Measurements from ENCODE around the gene PAPPA.

The PAPPA gene

DNA sequence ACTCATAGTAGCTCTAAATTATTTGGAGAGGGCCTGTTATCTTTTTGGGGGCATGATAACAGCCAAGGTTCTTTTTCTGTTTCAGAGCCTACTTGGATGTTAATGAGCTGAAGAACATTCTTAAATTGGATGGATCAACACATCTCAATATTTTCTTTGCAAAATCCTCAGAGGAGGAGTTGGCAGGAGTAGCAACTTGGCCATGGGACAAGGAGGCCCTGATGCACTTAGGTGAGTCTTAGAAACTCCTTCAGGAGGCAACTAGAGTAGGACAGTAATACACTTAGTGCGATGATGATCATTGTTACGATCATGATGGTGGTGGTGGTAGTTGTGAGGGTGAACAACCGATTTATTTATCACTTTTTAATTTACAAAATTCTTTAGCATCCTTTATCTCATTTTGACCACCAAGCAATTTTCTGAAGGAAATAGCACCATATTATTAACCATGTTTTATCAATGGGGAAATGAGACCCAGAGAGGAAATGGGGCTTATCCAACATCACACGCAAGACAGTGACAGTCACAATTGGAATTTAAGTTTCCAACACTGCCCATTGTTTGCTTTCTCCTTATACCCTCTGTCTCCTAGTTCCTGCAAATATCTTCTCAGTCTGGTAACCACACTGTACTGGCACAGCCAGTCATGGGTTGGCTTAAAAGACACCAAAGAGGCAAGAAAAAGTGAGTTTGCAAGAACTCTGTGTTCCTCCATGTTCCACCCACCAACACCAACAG, 54.0 kb downstream of the PAPPA start:
- ChIA-PET CTCF (no interaction called here), POLR2A (no interaction called here)
- TF ChIP-seq CTCF (IDR thresholded peaks at IDR 0.05; ENCODE audit: insufficient read depth, low read length, missing control alignments): no peak
- no peak overlapping the region for H3K4me3 ChIP-seq (ENCODE audit: low read depth, low read length)
- DNase-seq (ENCODE audit: low read depth, low spot score): no peak

DNA sequence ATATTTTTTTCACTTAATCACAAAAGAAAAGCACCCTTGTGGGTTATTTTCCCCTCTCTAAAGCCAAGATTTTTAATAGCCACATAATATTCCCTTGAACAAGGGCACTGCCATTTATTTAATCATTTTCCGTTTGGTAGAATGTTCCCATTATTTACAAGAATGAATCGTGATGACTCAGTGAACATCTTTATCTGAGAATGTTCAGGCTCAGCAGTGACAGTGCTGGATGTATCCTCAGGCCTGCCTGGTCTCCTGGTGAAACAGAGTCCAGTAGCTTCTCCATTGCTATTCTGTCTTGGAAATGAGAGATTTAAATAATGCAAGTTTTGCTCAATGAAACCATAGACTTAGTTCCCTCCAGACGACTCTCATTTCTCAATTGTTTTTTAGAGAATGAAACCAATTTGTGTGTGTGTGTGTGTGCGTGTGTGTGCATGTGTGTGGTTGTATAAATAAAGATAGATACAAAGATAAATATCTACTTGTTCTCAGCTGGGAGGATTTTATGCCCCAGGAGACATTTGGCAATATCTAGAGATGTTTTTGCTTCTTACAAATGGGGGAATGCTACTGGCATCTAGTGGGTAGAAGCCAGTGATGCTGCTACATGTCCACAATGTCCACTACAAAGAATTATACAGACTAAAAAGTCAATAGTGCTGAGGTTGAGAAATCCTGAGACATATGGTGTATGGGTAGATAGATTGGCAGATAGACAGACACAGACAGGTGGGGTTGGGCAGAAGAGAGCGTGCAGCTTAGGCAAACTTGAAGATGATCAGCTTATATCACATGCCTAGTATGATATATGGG, 55.0 kb downstream of the PAPPA start:
- TF ChIP-seq CTCF (IDR thresholded peaks at IDR 0.05; ENCODE audit: insufficient read depth, low read length, missing control alignments): peak; percentile 28
- peak; percentile 49 for DNase-seq (ENCODE audit: low read depth, low spot score)
- POLR2A ChIA-PET: interaction anchor here (1.1 kb wide), 1 partner anchor 612 kb away, joined by 3 read pairs; no protein-coding TSS in a partner anchor
- CTCF ChIA-PET: interaction anchor here (0.8 to 3.3 kb wide), 2 partner anchors 23 to 615 kb away, joined by 3 to 11 read pairs; no protein-coding TSS in a partner anchor
- no peak overlapping the region for H3K4me3 ChIP-seq (ENCODE audit: low read depth, low read length)

GRCh38 chr9:116209414-116210116, 56.0 kb downstream of the PAPPA start:
- CTCF ChIA-PET: interaction anchor here (3.3 kb wide), 1 partner anchor 616 kb away, joined by 11 read pairs; no protein-coding TSS in a partner anchor
- no peak for DNase-seq (ENCODE audit: low read depth, low spot score)
- POLR2A ChIA-PET: interaction anchor here (1.1 kb wide), 1 partner anchor 613 kb away, joined by 3 read pairs; no protein-coding TSS in a partner anchor
- H3K4me3 ChIP-seq (ENCODE audit: low read depth, low read length): no peak overlapping the region
- no peak for TF ChIP-seq CTCF (IDR thresholded peaks at IDR 0.05; ENCODE audit: insufficient read depth, low read length, missing control alignments)

GRCh38 chr9:116212986-116213692, 59.5 kb downstream of the PAPPA start:
- DNase-seq (ENCODE audit: low read depth, low spot score): no peak
- CTCF ChIA-PET: interaction anchor here (2.0 kb wide), 1 partner anchor 358 kb away, joined by 4 read pairs; no protein-coding TSS in a partner anchor
- TF ChIP-seq CTCF (IDR thresholded peaks at IDR 0.05; ENCODE audit: insufficient read depth, low read length, missing control alignments): no peak
- no peak overlapping the region for H3K4me3 ChIP-seq (ENCODE audit: low read depth, low read length)
- POLR2A ChIA-PET: interaction anchor here (0.6 kb wide), 1 partner anchor 414 kb away, joined by 3 read pairs; no protein-coding TSS in a partner anchor

GRCh38 chr9:116213693-116214047, 60.1 kb downstream of the PAPPA start:
- no peak overlapping the region for H3K4me3 ChIP-seq (ENCODE audit: low read depth, low read length)
- POLR2A ChIA-PET: interaction anchor here (0.6 kb wide), 1 partner anchor 414 kb away, joined by 3 read pairs; no protein-coding TSS in a partner anchor
- TF ChIP-seq CTCF (IDR thresholded peaks at IDR 0.05; ENCODE audit: insufficient read depth, low read length, missing control alignments): no peak
- no peak for DNase-seq (ENCODE audit: low read depth, low spot score)
- CTCF ChIA-PET: interaction anchor here (2.0 kb wide), 1 partner anchor 358 kb away, joined by 4 read pairs; no protein-coding TSS in a partner anchor
